H9 (cell line): ENCODE data around the gene RIMS1. TPM values are rescaled to one million over a fixed set of nuclear protein-coding genes. Genes with fewer than 3 reads are reported as not detected.

Experiments
- DNase-seq: peaks from one replicate; pipeline ENCODE4 v3.0.0-alpha.2; 2017
- H2AFZ ChIP-seq: one replicate; pipeline ENCODE4 v1.6.1; 2013; ENCODE audit warnings: mild to moderate bottlenecking, low read length, control low read depth, moderate library complexity
- H2AK5ac ChIP-seq: 2 replicates; pipeline ENCODE4 v1.6.1; 2013; ENCODE audit warnings: low read length, control low read depth, mixed read lengths; ENCODE audit not compliant: insufficient read length
- H2BK120ac ChIP-seq: one replicate; pipeline ENCODE4 v1.6.1; 2013; ENCODE audit warnings: low read depth, mild to moderate bottlenecking, low read length, control low read depth, inconsistent platforms; ENCODE audit not compliant: poor library complexity, severe bottlenecking
- H2BK12ac ChIP-seq: 2 replicates; pipeline ENCODE4 v1.6.1; 2013; ENCODE audit warnings: low read length, control low read depth, mixed read lengths, low read depth; ENCODE audit not compliant: insufficient read length
- H2BK15ac ChIP-seq: 2 replicates; pipeline ENCODE4 v1.6.1; 2013; ENCODE audit warnings: low read depth, low read length, control low read depth
- H2BK20ac ChIP-seq: one replicate; pipeline ENCODE4 v1.6.1; 2013; ENCODE audit warnings: low read depth, mild to moderate bottlenecking, low read length, control low read depth, inconsistent platforms; ENCODE audit not compliant: poor library complexity, severe bottlenecking
- H2BK5ac ChIP-seq: 2 replicates; pipeline ENCODE4 v1.6.1; 2013; ENCODE audit warnings: low read length, control low read depth, mixed read lengths; ENCODE audit not compliant: insufficient read length
- H3K14ac ChIP-seq: 2 replicates; pipeline ENCODE4 v1.6.1; 2013; ENCODE audit warnings: low read length, control low read depth; ENCODE audit not compliant: insufficient read depth
- H3K18ac ChIP-seq: 2 replicates; pipeline ENCODE4 v1.6.1; 2013; ENCODE audit warnings: low read depth, mild to moderate bottlenecking, mixed read lengths, low read length, control low read depth; ENCODE audit not compliant: insufficient read length
- H3K23ac ChIP-seq: 2 replicates; pipeline ENCODE4 v1.6.1; 2013; ENCODE audit warnings: low read length, control low read depth, mixed read lengths, low read depth; ENCODE audit not compliant: insufficient read length
- H3K23me2 ChIP-seq: 2 replicates; pipeline ENCODE4 v1.6.1; 2013; ENCODE audit warnings: low read depth, mild to moderate bottlenecking, mixed read lengths, low read length, control low read depth; ENCODE audit not compliant: insufficient read length, poor library complexity, severe bottlenecking
- H3K27ac ChIP-seq: 2 replicates; pipeline ENCODE4 v1.5.1; 2013; ENCODE audit warnings: low read length, control low read depth, mixed read lengths, low read depth; ENCODE audit not compliant: insufficient read length
- H3K27me3 ChIP-seq: 2 replicates; pipeline ENCODE4 v1.6.1; 2013; ENCODE audit warnings: low read length, control low read depth, inconsistent platforms; ENCODE audit not compliant: insufficient read depth
- H3K4ac ChIP-seq: 2 replicates; pipeline ENCODE4 v1.6.1; 2013; ENCODE audit warnings: low read depth, mild to moderate bottlenecking, control low read depth, inconsistent platforms, low read length, moderate library complexity
- H3K4me1 ChIP-seq: 2 replicates; pipeline ENCODE4 v1.6.1; 2013; ENCODE audit warnings: low read length, control low read depth, inconsistent platforms; ENCODE audit not compliant: insufficient read depth
- H3K4me2 ChIP-seq: 2 replicates; pipeline ENCODE4 v1.6.1; 2013; ENCODE audit warnings: low read length, control low read depth, mixed read lengths; ENCODE audit not compliant: insufficient read length, insufficient read depth
- H3K56ac ChIP-seq: 2 replicates; pipeline ENCODE4 v1.6.1; 2013; ENCODE audit warnings: low read depth, mild to moderate bottlenecking, mixed read lengths, low read length, control low read depth; ENCODE audit not compliant: insufficient read length
- H3K79me1 ChIP-seq: 2 replicates; pipeline ENCODE4 v1.6.1; 2013; ENCODE audit warnings: low read depth, mild to moderate bottlenecking, moderate library complexity, low read length, control low read depth, inconsistent platforms; ENCODE audit not compliant: insufficient read depth, poor library complexity, severe bottlenecking
- H3K79me2 ChIP-seq: 2 replicates; pipeline ENCODE4 v1.6.1; 2013; ENCODE audit warnings: low read length, control low read depth, inconsistent platforms; ENCODE audit not compliant: insufficient read depth
- H3K9ac ChIP-seq: 2 replicates; pipeline ENCODE4 v1.6.1; 2013; ENCODE audit warnings: low read length, control low read depth, mixed read lengths; ENCODE audit not compliant: insufficient read length; ENCODE audit errors: extremely low read depth
- H3K9me3 ChIP-seq: one replicate; pipeline ENCODE4 v1.6.1; 2013; ENCODE audit warnings: low read depth, low read length, inconsistent platforms; ENCODE audit not compliant: control insufficient read depth
- H3T11ph ChIP-seq: one replicate; pipeline ENCODE4 v1.6.1; 2013; ENCODE audit warnings: mild to moderate bottlenecking, low read length, control low read depth, inconsistent platforms
- H4K20me1 ChIP-seq: one replicate; pipeline ENCODE4 v1.6.1; 2013; ENCODE audit not compliant: control insufficient read depth, insufficient read length, insufficient read depth
- H4K5ac ChIP-seq: 2 replicates; pipeline ENCODE4 v1.6.1; 2013; ENCODE audit warnings: low read depth, mild to moderate bottlenecking, mixed read lengths, low read length, control low read depth; ENCODE audit not compliant: insufficient read length
- H4K8ac ChIP-seq: replicated peaks from 2 replicates; pipeline ENCODE4 v1.6.1; 2013; ENCODE audit warnings: low read length, control low read depth, mixed read lengths, low read depth; ENCODE audit not compliant: insufficient read length
- H4K91ac ChIP-seq: 2 replicates; pipeline ENCODE4 v1.6.1; 2013; ENCODE audit warnings: low read depth, mild to moderate bottlenecking, moderate library complexity, mixed read lengths, low read length, control low read depth; ENCODE audit not compliant: insufficient read length
- H3K27ac Mint-ChIP-seq, 3 experiments: 2 replicates in 2 of 3; 3 replicates in 1 of 3; pipeline ENCODE4 v1.8.0; 2020 to 2021; ENCODE audit warnings: mixed read lengths in 3 of 3, mild to moderate bottlenecking in 1 of 3, moderate library complexity in 1 of 3
- H3K27me3 Mint-ChIP-seq: 2 replicates; pipeline ENCODE4 v1.8.0; 2021; ENCODE audit warnings: low read depth, mild to moderate bottlenecking, moderate library complexity, mixed read lengths
- H3K36me3 Mint-ChIP-seq, 3 experiments: 2 replicates in 2 of 3; 3 replicates in 1 of 3; pipeline ENCODE4 v1.8.0; 2020 to 2021; ENCODE audit warnings: low read depth in 3 of 3, mixed read lengths in 3 of 3; ENCODE audit not compliant: insufficient read depth in 1 of 3
- H3K4me1 Mint-ChIP-seq, 2 experiments: 2 replicates each; pipeline ENCODE4 v1.8.0; 2020; ENCODE audit warnings: mixed read lengths in 2 of 2
- H3K4me3 Mint-ChIP-seq, 2 experiments: 2 replicates in 1 of 2; 3 replicates in 1 of 2; pipeline ENCODE4 v1.8.0; 2020 to 2021; ENCODE audit warnings: mild to moderate bottlenecking in 2 of 2, mixed read lengths in 2 of 2, moderate library complexity in 1 of 2
- H3K9me3 Mint-ChIP-seq, 2 experiments: 2 replicates in 1 of 2; 3 replicates in 1 of 2; pipeline ENCODE4 v1.8.0; 2020; ENCODE audit warnings: mild to moderate bottlenecking in 2 of 2, mixed read lengths in 2 of 2, moderate library complexity in 1 of 2
- WGBS: extraction: QIAGEN DNeasy Blood & Tissue Kit; methylation state at CpG from one replicate; pipeline ENCODE4 v1.1.7; 2013; ENCODE audit warnings: missing lambda C conversion rate, low lambda C conversion rate, mixed read lengths; ENCODE audit not compliant: insufficient read length; ENCODE audit errors: extremely low coverage; 5-methylcytosine and 5-hydroxymethylcytosine counted together
- total RNA-seq: library from RNA; stranded (reverse); gene quantifications from 2 replicates; pipeline ENCODE4 v1.2.1, GENCODE V29; 2021
- TF ChIP-seq, protein P1 (sequence below): fragments of 200-600 bp; sonication (generic); conservative IDR thresholded peaks from 3 replicates; pipeline ENCODE4 v1.8.0; 2021; ENCODE audit warnings: antibody characterized with exemption, mild to moderate bottlenecking

Gene RIMS1
- total RNA-seq, 1 experiment from 2014 or later: 0.83 TPM

- Mint-ChIP-seq H3K27ac (no peak overlapping the region), H3K4me3 (no peak overlapping the region), H3K9me3 (peaks cover 7 to 15% of the 10 kb centered on the region in 2 experiments), H3K4me1 (peaks cover 11 to 12% of the 10 kb centered on the region in 2 experiments), H3K36me3 (peaks cover 8 to 15% (median 10%) of the 10 kb centered on the region in 3 experiments; a peak in 6 of 7 replicates), H3K27me3 (peaks cover 30% of the 10 kb centered on the region)
- Histone ChIP-seq H4K8ac (no peak overlapping the region), H3K27me3 (no peaks in the 10 kb centered on the region), H2AK5ac (no peak overlapping the region), H3K56ac (no peak overlapping the region), H3K27ac (no peak overlapping the region), H2BK5ac (no peak overlapping the region), H3K9ac (no peak overlapping the region), H3K18ac (no peak overlapping the region), H4K5ac (no peak overlapping the region), H3K4ac (no peak overlapping the region), H2BK20ac (no peak overlapping the region), H4K91ac (no peak overlapping the region), H2BK120ac (no peak overlapping the region), H3K79me2 (no peaks in the 10 kb centered on the region), H3T11ph (no peak overlapping the region), H3K23ac (no peak overlapping the region), H3K9me3 (no peaks in the 10 kb centered on the region), H3K79me1 (no peaks in the 10 kb centered on the region), H2BK15ac (no peak overlapping the region), H2AFZ (no peak overlapping the region), H3K4me1 (no peaks in the 10 kb centered on the region), H3K23me2 (no peaks in the 10 kb centered on the region), H4K20me1 (no peaks in the 10 kb centered on the region), H2BK12ac (no peak overlapping the region), H3K14ac (no peak overlapping the region), H3K4me2 (no peak overlapping the region)
- WGBS: no CpG with 5 or more reads among the region's 2 CpGs
- DNase-seq: no peak
- TF ChIP-seq, protein P1, sequence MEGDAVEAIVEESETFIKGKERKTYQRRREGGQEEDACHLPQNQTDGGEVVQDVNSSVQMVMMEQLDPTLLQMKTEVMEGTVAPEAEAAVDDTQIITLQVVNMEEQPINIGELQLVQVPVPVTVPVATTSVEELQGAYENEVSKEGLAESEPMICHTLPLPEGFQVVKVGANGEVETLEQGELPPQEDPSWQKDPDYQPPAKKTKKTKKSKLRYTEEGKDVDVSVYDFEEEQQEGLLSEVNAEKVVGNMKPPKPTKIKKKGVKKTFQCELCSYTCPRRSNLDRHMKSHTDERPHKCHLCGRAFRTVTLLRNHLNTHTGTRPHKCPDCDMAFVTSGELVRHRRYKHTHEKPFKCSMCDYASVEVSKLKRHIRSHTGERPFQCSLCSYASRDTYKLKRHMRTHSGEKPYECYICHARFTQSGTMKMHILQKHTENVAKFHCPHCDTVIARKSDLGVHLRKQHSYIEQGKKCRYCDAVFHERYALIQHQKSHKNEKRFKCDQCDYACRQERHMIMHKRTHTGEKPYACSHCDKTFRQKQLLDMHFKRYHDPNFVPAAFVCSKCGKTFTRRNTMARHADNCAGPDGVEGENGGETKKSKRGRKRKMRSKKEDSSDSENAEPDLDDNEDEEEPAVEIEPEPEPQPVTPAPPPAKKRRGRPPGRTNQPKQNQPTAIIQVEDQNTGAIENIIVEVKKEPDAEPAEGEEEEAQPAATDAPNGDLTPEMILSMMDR: no peak
Measured at GRCh38 chr6:72130327-72130726, 244.0 kb downstream of the RIMS1 start.
